ENCODE results near the gene GNAS-AS1.

The GNAS-AS1 gene

DNA sequence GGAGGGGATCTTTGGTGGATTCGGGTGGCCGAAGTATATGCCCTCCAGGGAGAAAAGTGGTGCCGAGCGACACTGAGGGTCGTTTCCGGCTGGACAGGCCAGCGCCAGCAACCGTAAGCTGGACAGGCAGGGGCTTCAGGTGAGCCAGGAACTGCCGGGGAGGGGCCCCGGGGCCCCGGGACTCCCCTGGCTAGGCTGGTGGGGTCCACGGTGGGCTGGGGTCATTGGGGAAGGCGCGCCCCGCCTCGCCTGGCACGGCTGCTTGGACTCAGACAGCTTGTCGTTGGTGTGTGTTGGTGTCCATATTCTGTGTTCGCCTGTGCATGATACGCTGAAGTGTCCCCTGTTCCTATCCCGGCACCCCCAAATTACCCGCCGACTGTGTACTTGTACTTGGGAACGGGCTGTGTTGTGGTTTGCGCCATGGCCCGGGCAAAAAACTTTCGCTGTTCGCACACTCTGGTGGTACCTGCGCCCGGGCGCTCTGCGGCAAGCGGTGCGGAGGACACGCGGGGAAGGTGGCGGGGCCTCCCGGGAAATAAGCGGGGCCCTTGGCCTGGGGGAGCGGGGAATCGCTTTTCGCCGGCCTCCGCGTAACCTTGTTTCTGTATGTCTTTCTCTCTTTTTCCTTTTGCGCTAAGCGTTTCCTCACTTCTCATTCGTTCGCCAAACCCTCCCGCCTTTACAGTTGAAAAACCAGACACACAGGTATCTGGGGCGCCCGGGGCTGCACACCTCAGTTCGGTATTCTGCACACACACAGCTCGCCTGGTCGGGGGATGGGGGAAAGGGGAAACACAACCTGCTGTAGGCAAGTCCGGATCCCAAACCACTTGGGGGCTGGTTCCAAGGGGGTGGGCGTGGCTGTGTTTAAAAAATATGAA is 5.0 kb upstream of the GNAS-AS1 start:
- no peak for DNase-seq

GRCh38 chr20:58854638-58855471 is 4.2 kb upstream of the GNAS-AS1 start:
- DNase-seq, result no peak

DNA sequence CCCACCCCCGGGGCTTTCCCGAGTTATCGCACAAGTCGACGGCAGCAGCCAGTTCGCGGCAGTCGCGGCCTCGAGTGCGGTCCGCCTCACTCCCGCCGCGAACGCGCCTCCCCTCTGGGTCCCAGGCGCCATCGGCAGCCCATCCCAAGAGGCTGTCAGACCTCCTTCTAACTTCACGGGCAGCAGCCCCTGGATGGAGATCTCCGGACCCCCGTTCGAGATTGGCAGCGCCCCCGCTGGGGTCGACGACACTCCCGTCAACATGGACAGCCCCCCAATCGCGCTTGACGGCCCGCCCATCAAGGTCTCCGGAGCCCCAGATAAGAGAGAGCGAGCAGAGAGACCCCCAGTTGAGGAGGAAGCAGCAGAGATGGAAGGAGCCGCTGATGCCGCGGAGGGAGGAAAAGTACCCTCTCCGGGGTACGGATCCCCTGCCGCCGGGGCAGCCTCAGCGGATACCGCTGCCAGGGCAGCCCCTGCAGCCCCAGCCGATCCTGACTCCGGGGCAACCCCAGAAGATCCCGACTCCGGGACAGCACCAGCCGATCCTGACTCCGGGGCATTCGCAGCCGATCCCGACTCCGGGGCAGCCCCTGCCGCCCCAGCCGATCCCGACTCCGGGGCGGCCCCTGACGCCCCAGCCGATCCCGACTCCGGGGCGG is 3.4 kb upstream of the GNAS-AS1 start:
- no peak for DNase-seq

DNA sequence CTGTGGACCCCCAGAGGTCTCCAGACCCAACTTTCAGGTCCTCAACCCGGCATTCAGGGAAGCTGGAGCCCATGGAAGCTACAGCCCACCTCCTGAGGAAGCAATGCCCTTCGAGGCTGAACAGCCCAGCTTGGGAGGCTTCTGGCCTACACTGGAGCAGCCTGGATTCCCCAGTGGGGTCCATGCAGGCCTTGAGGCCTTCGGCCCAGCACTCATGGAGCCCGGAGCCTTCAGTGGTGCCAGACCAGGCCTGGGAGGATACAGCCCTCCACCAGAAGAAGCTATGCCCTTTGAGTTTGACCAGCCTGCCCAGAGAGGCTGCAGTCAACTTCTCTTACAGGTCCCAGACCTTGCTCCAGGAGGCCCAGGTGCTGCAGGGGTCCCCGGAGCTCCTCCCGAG is 2.8 kb upstream of the GNAS-AS1 start:
- no peak for DNase-seq

GRCh38 chr20:58852543-58853271 is 2.0 kb upstream of the GNAS-AS1 start, which contains the start of gene GNAS:
Gene GNAS (plus strand): TSS chr20:58852716.
- DNase-seq, result peak; percentile 37

- no peak for DNase-seq
Measured at GRCh38 chr20:58851969-58852458, 1.3 kb upstream of the GNAS-AS1 start.

- DNase-seq, result no peak
Measured at GRCh38 chr20:58851221-58851968, 693 bp upstream of the GNAS-AS1 start.

DNA sequence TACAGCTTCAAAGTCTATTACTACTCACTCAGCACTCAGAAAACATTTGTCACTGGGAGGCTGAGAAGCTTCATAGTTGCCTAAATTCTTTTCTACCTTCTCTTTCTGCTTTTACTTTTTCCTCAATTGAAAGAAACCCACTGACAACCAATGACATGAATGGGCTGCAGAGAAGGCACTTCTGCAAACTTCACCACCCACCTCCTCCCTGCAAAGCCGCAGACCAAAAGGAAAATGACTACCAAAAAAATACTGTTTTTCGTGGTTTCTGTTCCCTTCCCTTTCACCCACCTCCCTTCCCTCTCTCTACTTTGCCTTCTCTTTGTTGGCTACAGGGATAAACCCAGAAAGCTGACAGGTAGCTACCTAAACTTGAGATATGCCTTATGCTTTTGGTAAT is 3.2 kb downstream of the GNAS-AS1 start:
- no peak for DNase-seq

DNA sequence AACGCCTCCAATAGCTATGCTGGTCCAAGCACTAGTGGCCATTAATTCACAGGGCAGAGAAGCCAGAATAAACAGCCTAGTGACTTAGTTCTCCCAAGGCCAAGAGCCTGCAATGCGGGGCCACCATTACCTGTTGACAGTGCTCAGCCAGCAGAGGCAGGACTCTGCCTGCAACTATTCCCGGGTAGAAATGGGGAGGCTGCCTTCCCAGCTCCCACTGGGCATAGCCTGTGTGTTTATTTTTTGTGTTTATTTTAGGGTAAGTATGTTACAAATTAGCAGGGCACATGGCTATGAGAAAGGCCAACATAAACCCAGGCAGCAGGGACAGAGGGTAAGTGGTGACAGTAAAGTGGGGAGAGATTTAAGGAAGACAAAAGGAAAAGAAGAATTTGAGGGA is 5.0 kb downstream of the GNAS-AS1 start:
- no peak for DNase-seq

DNA sequence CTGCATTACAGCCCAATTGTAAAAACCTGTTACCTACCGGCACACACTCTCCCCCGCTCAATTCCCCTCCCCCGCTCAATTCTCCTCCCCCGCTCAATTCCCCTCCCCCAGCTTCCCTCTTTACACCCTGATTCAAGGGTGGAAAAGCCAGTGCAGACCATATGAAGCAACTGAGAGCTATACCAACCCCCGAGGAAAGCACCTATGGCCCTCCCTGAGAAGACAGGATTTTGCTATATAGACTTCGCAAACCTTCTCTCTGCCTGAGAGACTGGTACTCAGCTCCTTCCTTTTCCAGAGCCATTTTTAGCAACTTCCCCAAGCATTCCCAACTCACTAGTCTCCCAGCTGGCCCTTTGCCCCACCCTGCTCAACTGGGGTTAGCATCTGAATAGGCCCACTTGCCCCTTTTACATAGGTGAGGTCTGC is 7.6 kb downstream of the GNAS-AS1 start:
- no peak for DNase-seq

DNA sequence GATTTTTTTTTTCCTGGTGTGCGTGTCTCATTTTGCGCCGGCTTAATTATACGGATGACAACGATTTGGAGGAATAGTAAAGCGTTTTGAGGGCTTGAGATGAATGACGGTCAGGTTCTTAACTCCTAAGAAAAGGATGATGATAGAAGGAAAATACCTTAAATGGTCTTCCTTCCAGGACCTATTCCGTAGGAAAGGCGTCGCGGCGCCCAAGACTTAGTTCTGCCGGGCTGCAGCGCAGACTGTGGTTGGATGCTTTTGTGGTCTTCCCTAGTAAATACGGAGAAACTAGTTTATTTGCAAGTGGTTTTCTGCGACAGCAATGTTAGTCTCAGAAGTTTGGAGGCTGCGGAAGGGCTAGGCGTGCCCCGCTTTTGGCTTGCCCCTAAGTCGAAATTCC is 8.4 kb downstream of the GNAS-AS1 start:
- DNase-seq, result no peak

GRCh38 chr20:58841539-58842264 is 9.0 kb downstream of the GNAS-AS1 start:
- no peak for DNase-seq

DNA sequence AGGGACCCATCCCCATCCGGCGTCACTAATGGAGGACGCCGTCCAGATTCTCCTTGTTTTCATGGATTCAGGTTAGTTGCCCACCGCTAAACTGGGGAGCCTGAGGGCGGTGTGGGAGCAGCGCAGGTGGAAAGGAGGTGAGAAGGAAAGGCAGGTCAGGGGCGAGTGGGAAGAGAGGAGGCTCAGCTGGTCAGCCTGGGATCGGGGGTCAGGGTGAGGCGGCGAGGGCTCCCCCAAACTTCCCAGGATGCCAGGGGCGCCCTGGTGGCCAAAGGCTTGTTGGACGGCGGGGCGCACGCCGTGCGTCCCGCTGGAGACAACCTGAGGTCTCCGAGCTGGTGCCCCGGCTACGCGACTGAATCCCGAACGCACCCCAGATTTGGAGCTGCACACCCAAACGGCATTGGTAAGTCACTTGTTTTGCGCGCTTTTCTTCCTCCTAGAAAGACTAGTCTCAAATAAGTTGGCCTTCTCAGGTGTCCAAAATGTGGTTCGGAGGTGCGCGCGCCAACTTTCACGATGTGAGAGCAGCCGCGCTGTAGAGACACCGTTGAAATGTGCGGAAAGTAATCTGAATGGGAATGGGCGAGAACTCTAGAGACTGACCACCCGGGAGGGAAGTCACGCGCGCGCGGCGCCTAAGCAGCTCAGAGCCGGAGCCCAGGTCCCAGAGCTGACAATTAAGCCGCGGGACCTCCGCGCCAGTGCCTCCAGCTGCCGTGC is 9.7 kb downstream of the GNAS-AS1 start:
- no peak for DNase-seq

DNA sequence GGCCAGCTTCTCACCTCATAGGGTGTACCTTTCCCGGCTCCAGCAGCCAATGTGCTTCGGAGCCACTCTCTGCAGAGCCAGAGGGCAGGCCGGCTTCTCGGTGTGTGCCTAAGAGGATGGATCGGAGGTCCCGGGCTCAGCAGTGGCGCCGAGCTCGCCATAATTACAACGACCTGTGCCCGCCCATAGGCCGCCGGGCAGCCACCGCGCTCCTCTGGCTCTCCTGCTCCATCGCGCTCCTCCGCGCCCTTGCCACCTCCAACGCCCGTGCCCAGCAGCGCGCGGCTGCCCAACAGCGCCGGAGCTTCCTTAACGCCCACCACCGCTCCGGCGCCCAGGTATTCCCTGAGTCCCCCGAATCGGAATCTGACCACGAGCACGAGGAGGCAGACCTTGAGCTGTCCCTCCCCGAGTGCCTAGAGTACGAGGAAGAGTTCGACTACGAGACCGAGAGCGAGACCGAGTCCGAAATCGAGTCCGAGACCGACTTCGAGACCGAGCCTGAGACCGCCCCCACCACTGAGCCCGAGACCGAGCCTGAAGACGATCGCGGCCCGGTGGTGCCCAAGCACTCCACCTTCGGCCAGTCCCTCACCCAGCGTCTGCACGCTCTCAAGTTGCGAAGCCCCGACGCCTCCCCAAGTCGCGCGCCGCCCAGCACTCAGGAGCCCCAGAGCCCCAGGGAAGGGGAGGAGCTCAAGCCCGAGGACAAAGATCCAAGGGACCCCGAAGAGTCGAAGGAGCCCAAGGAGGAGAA is 10.5 kb downstream of the GNAS-AS1 start:
- DNase-seq, result no peak

GRCh38 chr20:58839474-58839874 is 11.2 kb downstream of the GNAS-AS1 start:
- DNase-seq, result peak; percentile 13

GRCh38 chr20:58838174-58838573 is 12.5 kb downstream of the GNAS-AS1 start:
- no peak for DNase-seq

- DNase-seq, result no peak
Measured at GRCh38 chr20:58837717-58838116, 13.0 kb downstream of the GNAS-AS1 start.

DNA sequence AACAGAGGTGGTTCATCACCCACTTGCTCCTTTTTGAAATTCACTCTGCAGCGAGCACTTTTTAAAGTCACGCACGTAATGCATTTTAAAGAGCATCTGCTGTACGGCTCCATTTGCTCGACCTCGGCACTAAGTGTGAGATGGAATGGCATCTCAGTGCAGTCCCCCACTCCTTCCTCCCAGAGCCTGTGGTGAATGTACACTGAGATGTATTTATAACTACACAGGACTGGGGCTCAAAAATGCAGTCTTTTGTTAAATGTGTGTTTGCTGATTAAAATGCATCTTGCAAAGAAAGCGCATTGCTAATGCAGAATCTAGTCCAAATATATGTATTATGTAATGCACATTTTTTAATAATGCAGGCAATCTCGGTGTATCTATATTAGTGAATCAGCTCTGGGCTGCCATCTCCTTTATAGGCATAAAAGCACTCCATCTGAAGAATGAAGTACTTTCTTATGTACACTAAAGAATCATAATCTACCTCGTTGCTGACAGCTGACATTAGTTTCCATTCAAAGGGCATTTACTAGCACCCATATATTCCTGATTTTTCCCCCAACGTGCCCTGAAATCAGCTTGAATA is 14.0 kb downstream of the GNAS-AS1 start:
- no peak for DNase-seq

- no peak for DNase-seq
Measured at GRCh38 chr20:58835231-58835630, 15.5 kb downstream of the GNAS-AS1 start.
